Activated CD8-positive, alpha-beta memory T cell treated with anti-CD3 and anti-CD28 coated beads, Interleukin-2, amount 50 U/mL, for 1 hour (primary cell): ENCODE results near the gene ABCA1.
"Not testable (repeated sequence)": the region's sequence is repeated elsewhere in the genome, so short reads cannot be mapped to it uniquely, and the experiment has no call there.

Source experiments
- DNase-seq: peaks from one replicate; pipeline ENCODE4 v3.0.0-alpha.2; 2020; ENCODE audit errors: extremely low read depth

ABCA1 gene

GRCh38 chr9:104872656-104873488, 55.1 kb downstream of the ABCA1 start:
- DNase-seq: no peak

GRCh38 chr9:104871961-104872527, 55.9 kb downstream of the ABCA1 start:
- no peak for DNase-seq

- no peak for DNase-seq
These were observed 58.1 kb downstream of the ABCA1 start for GRCh38 chr9:104869811-104870210.

GRCh38 chr9:104868687-104869404, 59.1 kb downstream of the ABCA1 start:
- no peak for DNase-seq

- DNase-seq: no peak
These were observed 59.7 kb downstream of the ABCA1 start for GRCh38 chr9:104868303-104868686.

GRCh38 chr9:104866191-104866590, 61.8 kb downstream of the ABCA1 start:
- DNase-seq: no peak

GRCh38 chr9:104864675-104865104, 63.3 kb downstream of the ABCA1 start:
- no peak for DNase-seq

- DNase-seq: no peak
These were observed 64.6 kb downstream of the ABCA1 start for GRCh38 chr9:104863180-104863883.

GRCh38 chr9:104861397-104861796, 66.6 kb downstream of the ABCA1 start:
- DNase-seq: no peak

- no peak for DNase-seq
These were observed 67.7 kb downstream of the ABCA1 start for GRCh38 chr9:104860263-104860662.

GRCh38 chr9:104858846-104859245, 69.1 kb downstream of the ABCA1 start:
- DNase-seq: no peak

GRCh38 chr9:104858271-104858670, 69.7 kb downstream of the ABCA1 start:
- no peak for DNase-seq

GRCh38 chr9:104856413-104856941, 71.5 kb downstream of the ABCA1 start:
- DNase-seq: no peak

- no peak for DNase-seq
These were observed 72.1 kb downstream of the ABCA1 start for GRCh38 chr9:104855807-104856206.

GRCh38 chr9:104855258-104855657, 72.7 kb downstream of the ABCA1 start:
- not testable (repeated sequence) for DNase-seq

GRCh38 chr9:104854613-104855012, 73.3 kb downstream of the ABCA1 start:
- no peak for DNase-seq

- no peak for DNase-seq
These were observed 74.3 kb downstream of the ABCA1 start for GRCh38 chr9:104853683-104854082.

- DNase-seq: no peak
These were observed 74.8 kb downstream of the ABCA1 start for GRCh38 chr9:104853159-104853558.

GRCh38 chr9:104851546-104851920, 76.4 kb downstream of the ABCA1 start:
- DNase-seq: no peak

- no peak for DNase-seq
These were observed 77.0 kb downstream of the ABCA1 start for GRCh38 chr9:104850786-104851545.

GRCh38 chr9:104849023-104849422, 78.9 kb downstream of the ABCA1 start:
- no peak for DNase-seq
